Psoas muscle (tissue), 8 donors: ENCODE results near the gene EVL. TPM values are rescaled to one million over a fixed set of nuclear protein-coding genes. Genes with fewer than 3 reads are reported as not detected.

Source experiments
- ATAC-seq, 4 donors: fragments of 200-7000 bp; cut with Tn5 transposase; one replicate each; pipeline ENCODE4 v1.9.1; 2020; ENCODE audit warnings: moderate library complexity in 3 of 4, mild to moderate bottlenecking in 2 of 4
- DNase-seq, 2 donors: peaks; one replicate each; pipeline ENCODE4 v3.0.0-alpha.2; 2020
- H3K27ac ChIP-seq: fragments of 200-600 bp; one replicate; pipeline ENCODE4 v1.8.0; 2022
- H3K27me3 ChIP-seq, 3 donors: fragments of 200-600 bp in 1 of 3; one replicate each; pipeline versions ENCODE4 v1.6.1 to v1.8.0; 2013 to 2022; ENCODE audit warnings: low read length in 2 of 3, mild to moderate bottlenecking in 2 of 3, moderate library complexity in 1 of 3; ENCODE audit not compliant: insufficient read depth in 3 of 3
- H3K36me3 ChIP-seq, 2 donors: fragments of 200-600 bp in 1 of 2; one replicate each; pipeline versions ENCODE4 v1.6.1 to v1.8.0; 2013 to 2022; ENCODE audit warnings: low read depth in 1 of 2, mild to moderate bottlenecking in 1 of 2, moderate library complexity in 1 of 2; ENCODE audit not compliant: insufficient read depth in 1 of 2
- H3K4me1 ChIP-seq: fragments of 200-600 bp; one replicate; pipeline ENCODE4 v1.8.0; 2022
- H3K4me3 ChIP-seq: fragments of 200-600 bp; one replicate; pipeline ENCODE4 v1.8.0; 2022; ENCODE audit warnings: mild to moderate bottlenecking
- H3K9me3 ChIP-seq: fragments of 200-600 bp; one replicate; pipeline ENCODE4 v1.8.0; 2022
- CTCF ChIP-seq: fragments of 200-600 bp; IDR thresholded peaks from one replicate; pipeline ENCODE4 v1.8.0; 2022; ENCODE audit warnings: antibody characterized with exemption
- WGBS, 3 donors: extraction: QIAGEN DNeasy Blood & Tissue Kit; methylation state at CpG; one replicate each; pipeline versions ENCODE4 v1.1.6 to v1.1.7; 2013; 5-methylcytosine and 5-hydroxymethylcytosine counted together
- intact Hi-C, 2 donors: fragments of 100-400 bp; cut with DNase I; formaldehyde crosslinking; loops; one replicate each; pipeline versions ENCODE4 v1.11.0 to v1.14.2; 2022
- polyA plus RNA-seq, 3 donors: library from polyadenylated mRNA; stranded (reverse); fragments of 200-250 nt; gene quantifications; one replicate each; pipeline ENCODE4 v1.2.3, GENCODE V29; 2013
- total RNA-seq, 4 donors: library from RNA; stranded (reverse); fragmentation: NEBNext Ultra II Directional in 2 of 4; extraction: Animal tissue kit (Norgen Biotek cat#: 25700) in 2 of 4; gene quantifications; one replicate each; pipeline versions ENCODE4 v1.2.1 to v1.2.4, GENCODE V29; 2021 to 2023
- donor health status: healthy with polysubstance abuse.
- donor health status: DM: no; HTN: no; CAD: no; lungs with moderate emphysema.
- donor health status: Bipolar disorder and iron deficiency.
- donor health status: healthy.
- donor health status: DM: yes; HTN: yes; CAD: no.
- donor health status: DM: no; HTN: no; CAD: no.
- donor health status: DM: no; HTN: no; CAD: no.
- donor health status: DM: yes; HTN: yes; CAD: no.

The EVL gene
- total and polyA plus RNA-seq, 7 donors = 9.6 to 30.4 (median 17.1) TPM

DNA sequence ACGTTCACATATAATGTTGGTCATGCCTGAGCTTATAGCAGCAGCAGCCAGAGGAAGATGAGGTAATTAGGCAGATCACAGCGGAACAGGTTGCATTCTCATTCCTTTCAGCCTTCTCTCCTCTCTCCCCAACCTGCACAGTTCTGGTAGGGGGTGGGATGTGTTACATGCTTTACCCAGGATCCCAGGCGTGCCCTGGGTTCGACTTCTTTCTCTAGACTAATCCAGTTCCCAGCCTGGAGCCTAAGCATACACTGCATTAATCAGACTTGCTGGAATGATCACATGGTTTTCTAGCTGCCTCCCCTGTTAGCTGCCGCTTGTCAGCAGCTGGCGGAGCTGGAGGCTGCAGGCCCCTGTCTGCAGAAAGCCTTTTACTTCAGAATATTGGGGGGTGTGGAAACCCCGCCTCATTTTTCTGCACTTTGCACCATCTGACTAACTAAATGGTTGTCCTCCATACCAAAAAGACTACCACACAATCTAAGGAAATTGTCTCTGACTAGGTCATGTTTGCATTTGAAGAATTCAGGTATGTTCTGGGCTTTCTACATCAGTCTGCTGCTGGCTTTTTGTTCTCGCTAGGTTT lies 46.0 kb upstream of the EVL start:
- intact Hi-C loops = no loop called here
- no peak for ATAC-seq

DNA sequence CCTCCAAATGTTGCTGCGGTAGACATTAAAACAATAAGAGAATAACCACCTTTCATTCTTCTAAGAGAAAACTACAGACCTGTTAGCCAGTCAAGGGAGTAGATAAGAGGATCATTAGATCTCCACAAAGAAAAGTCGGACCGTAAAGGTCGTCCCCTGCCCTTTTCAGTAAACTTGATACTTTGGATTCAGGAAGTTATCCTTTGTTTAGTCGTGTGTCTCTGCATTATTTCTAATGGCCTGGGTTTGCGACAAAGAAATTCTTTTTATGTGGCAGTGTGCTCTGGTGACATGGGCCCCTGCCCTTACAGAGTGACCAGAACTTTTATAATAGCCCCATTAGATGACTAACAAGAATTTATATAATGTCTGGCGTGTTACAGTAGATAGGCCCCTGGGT lies 44.6 kb upstream of the EVL start:
- Histone ChIP-seq H3K4me1 (peaks cover 9% of the 10 kb centered on the region), H3K4me3 (no peak overlapping the region), H3K9me3 (no peaks in the 10 kb centered on the region), H3K27me3 (no peaks in the 10 kb centered on the region), H3K27ac (no peak overlapping the region), H3K36me3 (no peaks in the 10 kb centered on the region)
- WGBS, 3 donors = 49 to 61% (median 56%) methylated on average over 7 of the region's 7 CpGs
- intact Hi-C loops = loop anchor here in 1 of 2 donors (5.0 kb wide), 1 partner anchor 38 kb away; no protein-coding TSS in a partner anchor
- ATAC-seq (no peak), DNase-seq (no peak)
- TF ChIP-seq CTCF = no peak

More for the DNA sequence above, 46.0 kb upstream of the EVL start:
- Histone ChIP-seq H3K36me3 (no peaks in the 10 kb centered on the region), H3K27me3 (no peaks in the 10 kb centered on the region), H3K4me1 (peaks cover 3% of the 10 kb centered on the region), H3K27ac (no peak overlapping the region), H3K4me3 (no peak overlapping the region), H3K9me3 (no peaks in the 10 kb centered on the region)
- 76 to 81% (median 80%) methylated on average over 8 of the region's 8 CpGs for WGBS, 3 donors
- TF ChIP-seq CTCF = no peak
- no peak for DNase-seq

- peaks cover 9% of the 10 kb centered on the region for H3K4me1 ChIP-seq
- H3K9me3 ChIP-seq = no peaks in the 10 kb centered on the region
- no peak overlapping the region for H3K4me3 ChIP-seq
- peak; percentile 93 to 98 (median 97) for ATAC-seq
- WGBS, 3 donors = 30 to 34% (median 31%) methylated on average over 12 of the region's 12 CpGs
- intact Hi-C loops = loop anchor here in 1 of 2 donors (5.0 kb wide), 1 partner anchor 41 kb away; no protein-coding TSS in a partner anchor
- H3K27ac ChIP-seq = peak overlapping the region; percentile 6
- DNase-seq = peak; percentile 49 to 80
- TF ChIP-seq CTCF = no peak
- H3K27me3 ChIP-seq = no peaks in the 10 kb centered on the region
- H3K36me3 ChIP-seq = no peaks in the 10 kb centered on the region
These were observed 42.3 kb upstream of the EVL start for GRCh38 chr14:100022772-100023451.

DNA sequence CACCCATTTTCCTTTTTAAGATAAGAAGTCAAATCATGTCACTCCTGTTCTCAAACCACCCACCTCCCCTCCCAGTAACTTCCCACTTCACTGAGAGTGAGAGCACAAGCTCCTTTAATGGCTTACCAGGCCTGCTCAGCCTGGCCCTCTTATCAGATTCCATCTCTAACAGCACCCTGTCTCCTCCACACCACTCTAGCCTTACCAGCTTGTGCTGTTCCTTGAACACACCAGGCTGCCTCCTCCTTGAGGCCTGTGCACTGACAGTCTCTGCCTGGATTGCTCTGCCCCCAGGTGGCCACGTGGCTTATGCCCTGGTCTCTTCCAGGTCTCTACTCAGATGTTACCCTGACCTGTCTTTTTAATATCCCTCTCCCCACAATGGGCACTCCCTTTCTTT lies 40.1 kb upstream of the EVL start:
- intact Hi-C loops = no loop called here
- ATAC-seq = peak in 3 of 4 donors; percentile 38 to 41 (median 40)
- TF ChIP-seq CTCF = peak; percentile 34
- DNase-seq = no peak
- no peak overlapping the region for H3K4me3 ChIP-seq
- no peaks in the 10 kb centered on the region for H3K9me3 ChIP-seq
- peaks cover 9% of the 10 kb centered on the region for H3K4me1 ChIP-seq
- no peaks in the 10 kb centered on the region for H3K27me3 ChIP-seq
- 33 to 50% (median 38%) methylated on average over 1 of the region's 1 CpG for WGBS, 3 donors
- H3K36me3 ChIP-seq = no peaks in the 10 kb centered on the region
- no peak overlapping the region for H3K27ac ChIP-seq
